NCI-H774 (cell line): ENCODE measurements around the gene GAD1.

ENCODE experiments used
- DNase-seq: peaks from one replicate; lab custom pipeline; 2025; lab: John Stamatoyannopoulos, UW

GAD1 gene

GRCh38 chr2:170818036-170818751, 1.5 kb downstream of the GAD1 start:
- no peak for DNase-seq

GRCh38 chr2:170818752-170819470, 2.2 kb downstream of the GAD1 start:
- DNase-seq = no peak

- DNase-seq = no peak
These were observed 3.3 kb downstream of the GAD1 start for GRCh38 chr2:170819680-170820664.

GRCh38 chr2:170820757-170821530, 4.3 kb downstream of the GAD1 start:
- no peak for DNase-seq

GRCh38 chr2:170821531-170822289, 5.0 kb downstream of the GAD1 start:
- DNase-seq = no peak

GRCh38 chr2:170822290-170823087, 5.8 kb downstream of the GAD1 start:
- DNase-seq = no peak

GRCh38 chr2:170823088-170823897, 6.6 kb downstream of the GAD1 start:
- no peak for DNase-seq

GRCh38 chr2:170823898-170824215, 7.2 kb downstream of the GAD1 start:
- no peak for DNase-seq

- no peak for DNase-seq
These were observed 7.9 kb downstream of the GAD1 start for GRCh38 chr2:170824526-170825015.

- DNase-seq = no peak
These were observed 11.3 kb downstream of the GAD1 start for GRCh38 chr2:170827841-170828532.

GRCh38 chr2:170828533-170828916, 11.8 kb downstream of the GAD1 start:
- no peak for DNase-seq

- no peak for DNase-seq
These were observed 12.3 kb downstream of the GAD1 start for GRCh38 chr2:170829036-170829435.

GRCh38 chr2:170830166-170830565, 13.5 kb downstream of the GAD1 start:
- no peak for DNase-seq

- no peak for DNase-seq
These were observed 14.4 kb downstream of the GAD1 start for GRCh38 chr2:170831115-170831514.

- no peak for DNase-seq
These were observed 19.3 kb downstream of the GAD1 start for GRCh38 chr2:170836027-170836426.

GRCh38 chr2:170840717-170841210, 24.1 kb downstream of the GAD1 start:
- DNase-seq = no peak

GRCh38 chr2:170842785-170843184, 26.1 kb downstream of the GAD1 start:
- DNase-seq = no peak

GRCh38 chr2:170843656-170844055, 27.0 kb downstream of the GAD1 start:
- DNase-seq = no peak
